Fibroblast of lung (primary cell): ENCODE measurements around the gene PLXNA4. TPM values are rescaled to one million over a fixed set of nuclear protein-coding genes. Genes with fewer than 3 reads are reported as not detected.

ENCODE experiments used
- DNase-seq, 2 donors: peaks; one replicate each; pipeline versions ENCODE4 v3.0.0 to v3.0.0-alpha.2; 2010; ENCODE audit warnings: low read depth in 2 of 2
- H2AFZ ChIP-seq: 2 replicates; pipeline ENCODE4 v1.5.1; 2012; ENCODE audit warnings: low read length, control low read depth, inconsistent platforms
- H3K27ac ChIP-seq: 2 replicates; pipeline ENCODE4 v1.5.1; 2011; ENCODE audit warnings: low read length, control low read depth; ENCODE audit not compliant: insufficient read depth
- H3K27me3 ChIP-seq: 2 replicates; pipeline ENCODE4 v1.5.1; 2011; ENCODE audit warnings: mild to moderate bottlenecking, low read length; ENCODE audit not compliant: control insufficient read depth, insufficient read depth
- H3K36me3 ChIP-seq: 2 replicates; pipeline ENCODE4 v1.5.1; 2011; ENCODE audit warnings: low read length; ENCODE audit not compliant: control insufficient read depth, insufficient read depth
- H3K4me1 ChIP-seq: 2 replicates; pipeline ENCODE4 v1.5.1; 2011; ENCODE audit warnings: low read length; ENCODE audit not compliant: control insufficient read depth, insufficient read depth; ENCODE audit errors: extremely low read depth
- H3K4me2 ChIP-seq: 2 replicates; pipeline ENCODE4 v1.5.1; 2011; ENCODE audit warnings: low read length, control low read depth; ENCODE audit not compliant: insufficient read depth; ENCODE audit errors: extremely low read depth
- H3K4me3 ChIP-seq, 4 experiments: fragments of 200-600 bp in 1 of 4; sonication (generic) in 1 of 4; replicated peaks in 1 of 4; 2 replicates each; pipeline ENCODE4 v1.5.1; 2011 to 2016; ENCODE audit warnings: low read length in 4 of 4, low read depth in 3 of 4, mild to moderate bottlenecking in 3 of 4, control low read depth in 2 of 4, inconsistent platforms in 1 of 4, mixed read lengths in 1 of 4; ENCODE audit not compliant: insufficient read depth in 1 of 4; ENCODE audit errors: control extremely low read depth in 1 of 4
- H3K79me2 ChIP-seq: 2 replicates; pipeline ENCODE4 v1.5.1; 2012; ENCODE audit warnings: mild to moderate bottlenecking, low read length, inconsistent platforms; ENCODE audit not compliant: control insufficient read depth, insufficient read depth
- H3K9ac ChIP-seq: 2 replicates; pipeline ENCODE4 v1.5.1; 2011; ENCODE audit warnings: mild to moderate bottlenecking, low read length, control low read depth; ENCODE audit not compliant: insufficient read depth
- H3K9me3 ChIP-seq: 2 replicates; pipeline ENCODE4 v1.5.1; 2012; ENCODE audit warnings: low read depth, low read length; ENCODE audit not compliant: control insufficient read depth, insufficient read depth
- H4K20me1 ChIP-seq: 2 replicates; pipeline ENCODE4 v1.5.1; 2011; ENCODE audit warnings: low read length; ENCODE audit not compliant: control insufficient read depth, insufficient read depth; ENCODE audit errors: extremely low read depth
- CTCF ChIP-seq, 2 donors: IDR thresholded peaks in 1 of 2; conservative IDR thresholded peaks in 1 of 2; 1 replicate in 1 of 2; 2 replicates in 1 of 2; pipeline ENCODE4 v1.5.1; 2011 to 2012; ENCODE audit warnings: low read length in 2 of 2, control low read depth in 1 of 2, inconsistent platforms in 1 of 2, low read depth in 1 of 2, mild to moderate bottlenecking in 1 of 2
- EZH2 ChIP-seq: IDR thresholded peaks from 2 replicates; pipeline ENCODE4 v1.5.1; 2012; ENCODE audit warnings: low read length, control low read depth, mild to moderate bottlenecking; ENCODE audit errors: missing control alignments
- polyA plus RNA-seq, 2 donors: library from polyadenylated mRNA; depleted of rRNA in 1 of 2; stranded (reverse) in 1 of 2; unstranded in 1 of 2; fragments of >200 nt; gene quantifications; 2 replicates each; pipeline ENCODE4 v1.2.1, GENCODE V29; 2011 to 2012; ENCODE audit warnings: missing spikeins in 1 of 2
- total RNA-seq: library from RNA; depleted of rRNA; stranded (reverse); fragments of >200 nt; gene quantifications from 2 replicates; pipeline ENCODE4 v1.2.1, GENCODE V29; 2014

PLXNA4 gene
- total and polyA plus RNA-seq, 2 donors (not counting 1 experiment from before 2014, with no cell fraction given) = 1.2 to 1.5 TPM

- H3K4me3 ChIP-seq = no peak overlapping the region
- no peak overlapping the region for H2AFZ ChIP-seq
- TF ChIP-seq CTCF (conservative IDR thresholded peaks at IDR 0.05 in 1 of 2, IDR thresholded peaks at IDR 0.05 in 1 of 2; ENCODE audit: low read depth in 1 of 2, low read length in 2 of 2) (no peak), EZH2 (no peak)
- no peaks in the 10 kb centered on the region for H3K9me3 ChIP-seq
- no peak overlapping the region for H3K9ac ChIP-seq
- no peaks in the 10 kb centered on the region for H3K4me1 ChIP-seq
- no peaks in the 10 kb centered on the region for H3K79me2 ChIP-seq
- no peaks in the 10 kb centered on the region for H3K36me3 ChIP-seq
- H3K27me3 ChIP-seq = no peaks in the 10 kb centered on the region
- DNase-seq = no peak
- H3K4me2 ChIP-seq = no peak overlapping the region
- no peaks in the 10 kb centered on the region for H4K20me1 ChIP-seq
- H3K27ac ChIP-seq = no peak overlapping the region
These were observed 365.4 kb downstream of the PLXNA4 start for GRCh38 chr7:132210821-132211220.

- H3K4me3 ChIP-seq = no peak overlapping the region
- no peaks in the 10 kb centered on the region for H3K4me1 ChIP-seq
- no peaks in the 10 kb centered on the region for H4K20me1 ChIP-seq
- no peak overlapping the region for H2AFZ ChIP-seq
- no peak overlapping the region for H3K27ac ChIP-seq
- no peaks in the 10 kb centered on the region for H3K36me3 ChIP-seq
- H3K9ac ChIP-seq = no peak overlapping the region
- DNase-seq = no peak
- H3K9me3 ChIP-seq = no peaks in the 10 kb centered on the region
- H3K4me2 ChIP-seq = no peak overlapping the region
- TF ChIP-seq CTCF (conservative IDR thresholded peaks at IDR 0.05 in 1 of 2, IDR thresholded peaks at IDR 0.05 in 1 of 2; ENCODE audit: low read depth in 1 of 2, low read length in 2 of 2) = no peak
- TF ChIP-seq EZH2 = no peak
- no peaks in the 10 kb centered on the region for H3K27me3 ChIP-seq
- no peaks in the 10 kb centered on the region for H3K79me2 ChIP-seq
These were observed 368.5 kb downstream of the PLXNA4 start for GRCh38 chr7:132207782-132208181.

GRCh38 chr7:132207211-132207610, 369.1 kb downstream of the PLXNA4 start:
- no peak overlapping the region for H3K4me2 ChIP-seq
- no peaks in the 10 kb centered on the region for H3K36me3 ChIP-seq
- H3K79me2 ChIP-seq = no peaks in the 10 kb centered on the region
- H2AFZ ChIP-seq = no peak overlapping the region
- H4K20me1 ChIP-seq = no peaks in the 10 kb centered on the region
- H3K4me3 ChIP-seq = no peak overlapping the region
- H3K27ac ChIP-seq = no peak overlapping the region
- H3K9me3 ChIP-seq = no peaks in the 10 kb centered on the region
- H3K4me1 ChIP-seq = no peaks in the 10 kb centered on the region
- no peak overlapping the region for H3K9ac ChIP-seq
- DNase-seq = no peak
- TF ChIP-seq CTCF (conservative IDR thresholded peaks at IDR 0.05 in 1 of 2, IDR thresholded peaks at IDR 0.05 in 1 of 2; ENCODE audit: low read depth in 1 of 2, low read length in 2 of 2) (no peak), EZH2 (no peak)
- no peaks in the 10 kb centered on the region for H3K27me3 ChIP-seq
